NOMO-1 treated with dmso at 0.1 percent for 144 hours (cell line): ENCODE data around the gene EPHB2.
A peak's percentile ranks its signal among the peaks of the same experiment; 100 is the strongest.

Source experiments
- DNase-seq: peaks from one replicate; lab custom pipeline; 2025; ENCODE audit not compliant: unreplicated experiment; lab: John Stamatoyannopoulos, UW

The EPHB2 gene

GRCh38 chr1:22721122-22721873, 10.7 kb downstream of the EPHB2 start:
- no peak for DNase-seq

- DNase-seq, result no peak
Measured at GRCh38 chr1:22722901-22723550, 12.4 kb downstream of the EPHB2 start.

- DNase-seq, result no peak
Measured at GRCh38 chr1:22727873-22728272, 17.2 kb downstream of the EPHB2 start.

- DNase-seq, result no peak
Measured at GRCh38 chr1:22728751-22729399, 18.2 kb downstream of the EPHB2 start.

DNA sequence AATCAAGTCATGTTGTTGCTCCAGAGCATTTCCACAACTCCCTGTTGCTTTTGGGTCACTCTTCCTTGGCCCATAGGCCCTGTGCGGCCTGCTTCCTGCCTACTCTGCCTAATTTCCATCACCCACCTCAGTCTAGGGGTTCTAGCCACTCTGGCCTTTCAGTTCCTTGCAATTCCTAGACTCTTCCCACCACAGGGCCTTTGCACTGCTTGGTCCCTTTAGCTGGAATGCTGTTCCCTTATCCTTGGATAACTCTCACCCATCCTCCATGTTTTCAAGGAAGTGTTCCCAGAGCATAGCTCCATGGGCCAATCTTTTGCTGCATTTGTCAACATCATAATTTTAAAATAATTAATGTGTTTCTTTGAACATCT, 18.7 kb downstream of the EPHB2 start:
- no peak for DNase-seq

- no peak for DNase-seq
Measured at GRCh38 chr1:22729912-22730311, 19.3 kb downstream of the EPHB2 start.

GRCh38 chr1:22731924-22732720, 21.5 kb downstream of the EPHB2 start:
- DNase-seq, result no peak

DNA sequence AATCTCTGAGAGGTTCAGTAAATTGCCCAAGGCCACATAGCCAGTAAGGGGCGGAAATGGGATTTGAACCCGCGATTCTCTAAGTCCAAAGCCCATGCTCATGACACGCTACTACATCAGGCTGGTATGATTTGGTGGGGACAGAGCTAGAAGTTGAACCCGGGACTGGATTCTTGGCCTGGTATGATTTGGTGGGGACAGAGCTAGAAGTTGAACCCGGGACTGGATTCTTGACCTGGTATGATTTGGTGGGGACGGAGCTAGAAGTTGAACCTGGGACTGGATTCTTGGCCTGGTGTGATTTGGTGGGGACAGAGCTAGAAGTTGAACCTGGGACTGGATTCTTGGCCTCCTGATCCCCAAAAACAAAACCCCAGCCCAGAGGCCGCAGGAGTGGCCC, 23.0 kb downstream of the EPHB2 start:
- DNase-seq, result no peak

GRCh38 chr1:22736501-22737080, 26.0 kb downstream of the EPHB2 start:
- DNase-seq, result no peak

GRCh38 chr1:22737374-22738068, 26.9 kb downstream of the EPHB2 start:
- no peak for DNase-seq

DNA sequence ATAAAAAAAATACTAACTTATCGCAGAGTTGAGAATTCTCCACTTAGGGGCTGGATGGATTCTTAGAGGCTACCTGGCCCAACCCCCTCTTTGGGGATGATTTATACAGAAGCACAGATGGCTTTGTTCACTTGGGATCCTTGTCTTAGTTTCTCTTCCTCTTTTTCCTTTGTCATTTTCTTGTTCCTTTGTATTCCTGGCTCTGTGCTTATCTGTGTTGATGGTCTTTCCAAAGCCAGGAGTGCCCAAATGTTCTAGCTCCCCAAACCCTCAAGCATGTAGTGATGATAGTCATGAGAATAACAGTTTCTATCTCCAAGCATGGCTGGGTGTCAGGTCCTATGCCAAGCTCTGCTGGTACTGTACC, 27.4 kb downstream of the EPHB2 start:
- DNase-seq, result no peak

DNA sequence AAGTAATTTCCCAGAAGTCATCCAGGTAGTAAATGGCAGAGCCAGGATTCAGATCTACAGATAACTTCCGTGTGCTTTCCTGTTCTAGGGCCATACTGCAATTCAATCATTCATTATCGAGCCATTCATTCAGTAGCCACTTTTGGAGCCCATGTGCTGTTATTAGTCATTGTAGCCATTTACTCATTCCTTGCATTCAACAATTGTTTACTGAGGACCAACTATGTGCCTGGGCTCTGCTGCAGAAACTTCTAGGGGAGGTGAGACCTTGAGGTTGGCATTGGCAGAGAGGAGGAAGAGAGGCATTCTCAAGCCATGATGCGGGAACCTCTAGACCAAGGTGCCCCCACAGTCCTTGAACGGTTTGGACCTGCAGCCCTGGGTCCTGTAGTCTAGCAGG, 27.9 kb downstream of the EPHB2 start:
- no peak for DNase-seq

GRCh38 chr1:22739648-22740385, 29.2 kb downstream of the EPHB2 start:
- DNase-seq, result no peak

DNA sequence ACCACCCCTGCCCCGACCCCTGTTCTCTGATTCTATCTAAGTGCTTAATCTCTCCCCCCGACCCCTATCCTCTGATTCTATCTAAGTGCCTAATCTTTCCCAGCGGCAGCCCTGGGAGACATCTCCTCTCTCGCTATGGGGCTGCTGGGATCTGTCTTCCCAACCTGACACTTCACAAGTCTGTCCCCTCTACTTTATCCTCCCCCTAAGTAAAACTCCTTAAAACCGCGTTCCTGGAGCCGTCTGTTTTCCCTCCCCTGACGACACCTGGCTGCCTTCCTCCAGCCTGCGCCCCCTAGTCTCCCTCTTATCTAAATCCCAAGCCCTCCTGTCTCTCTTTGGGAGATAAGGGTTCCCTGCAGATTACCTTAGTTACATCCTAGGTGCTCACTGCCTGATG, 30.5 kb downstream of the EPHB2 start:
- DNase-seq, result no peak

GRCh38 chr1:22745669-22746585, 35.3 kb downstream of the EPHB2 start:
- DNase-seq, result peak; percentile 67

DNA sequence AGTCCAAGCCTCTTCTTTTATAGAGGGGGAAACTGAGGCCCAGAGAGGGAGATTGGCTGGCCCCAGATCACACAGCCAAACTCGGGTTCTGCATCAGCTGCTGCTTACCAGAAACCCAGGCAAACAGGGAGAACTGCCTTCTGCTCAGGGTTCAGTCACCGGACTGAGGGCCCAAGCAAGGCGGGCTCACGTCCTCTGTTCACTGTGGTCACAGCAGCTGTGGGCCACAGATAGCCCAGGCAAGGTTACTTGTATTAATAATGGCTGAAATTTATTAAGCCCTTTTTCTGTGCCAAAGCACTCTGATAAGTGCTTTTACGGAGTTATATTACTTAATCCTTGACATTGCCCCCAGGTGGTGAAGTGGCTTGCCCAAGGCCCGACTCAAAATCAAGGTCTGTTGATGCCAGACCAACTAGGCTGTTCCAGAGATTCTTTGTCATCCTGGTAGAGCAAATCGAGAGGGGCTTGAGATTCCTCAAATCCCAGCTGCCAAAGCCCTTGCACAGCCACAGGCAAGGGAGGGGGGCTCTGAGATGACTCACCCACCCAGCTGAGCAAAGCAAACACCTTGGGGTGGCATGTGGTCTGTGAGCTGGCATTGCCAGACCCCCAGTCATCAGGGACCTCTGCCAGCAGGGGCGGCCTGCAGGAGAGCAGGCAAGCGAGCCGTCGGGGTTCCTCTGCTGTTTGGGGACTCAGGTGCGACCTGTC, 36.5 kb downstream of the EPHB2 start:
- DNase-seq, result no peak

- DNase-seq, result no peak
Measured at GRCh38 chr1:22747735-22748073, 37.1 kb downstream of the EPHB2 start.

GRCh38 chr1:22749503-22749902, 38.9 kb downstream of the EPHB2 start:
- DNase-seq, result no peak
